MM.1S (cell line): ENCODE measurements around the gene YLPM1.

Source experiments
- CTCF ChIP-seq: fragments of 300-600 bp; sonication (generic); IDR thresholded peaks from 2 replicates; pipeline ENCODE4 v1.5.1; 2016; ENCODE audit warnings: antibody characterized with exemption, low read length, mixed read lengths
- EZH2 ChIP-seq: fragments of 300-600 bp; sonication (generic); optimal IDR thresholded peaks from 2 replicates; pipeline ENCODE3; 2017; ENCODE audit warnings: low read depth, mild to moderate bottlenecking, antibody characterized with exemption, low read length, mixed read lengths
- EZH2phosphoT487 ChIP-seq: fragments of 300-600 bp; sonication (generic); IDR thresholded peaks from 2 replicates; pipeline ENCODE4 v1.6.1; 2018; ENCODE audit warnings: antibody characterized with exemption, low read length

DNA sequence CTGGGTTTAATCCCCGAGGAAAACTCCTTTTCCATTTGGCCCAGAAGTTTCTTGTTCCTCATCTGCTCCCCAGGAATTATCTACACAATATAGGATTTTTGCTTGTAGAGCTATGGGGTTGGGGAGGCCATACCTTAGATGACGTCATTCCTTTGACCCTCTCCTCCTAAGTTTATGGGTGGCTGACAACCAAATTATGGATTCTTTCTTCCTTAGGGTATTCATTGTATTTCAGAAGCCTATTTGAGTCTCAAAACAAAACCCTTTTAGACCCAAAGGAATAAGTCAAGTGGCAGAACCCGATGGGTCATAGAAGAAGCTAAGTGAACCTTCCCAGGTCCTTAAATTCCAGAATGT is 98.6 kb downstream of the YLPM1 start:
- TF ChIP-seq CTCF (no peak), EZH2phosphoT487 (no peak), EZH2 (no peak)
